ENCODE results near the gene GJC2.

GJC2 gene

GRCh38 chr1:228147768-228148167, 2.0 kb upstream of the GJC2 start:
- TF ChIP-seq TAF1 (IDR thresholded peaks at IDR 0.05; ENCODE audit: borderline replicate concordance, low read depth, low read length) = no peak
- no peak for TF ChIP-seq POLR2A (IDR thresholded peaks at IDR 0.05; ENCODE audit: low read depth, low read length)
- TF ChIP-seq POLR2AphosphoS5 (IDR thresholded peaks at IDR 0.05; ENCODE audit: low read depth, low read length) = no peak
- no peak for FAIRE-seq
- DNase-seq (ENCODE audit: insufficient read length) = no peak

DNA sequence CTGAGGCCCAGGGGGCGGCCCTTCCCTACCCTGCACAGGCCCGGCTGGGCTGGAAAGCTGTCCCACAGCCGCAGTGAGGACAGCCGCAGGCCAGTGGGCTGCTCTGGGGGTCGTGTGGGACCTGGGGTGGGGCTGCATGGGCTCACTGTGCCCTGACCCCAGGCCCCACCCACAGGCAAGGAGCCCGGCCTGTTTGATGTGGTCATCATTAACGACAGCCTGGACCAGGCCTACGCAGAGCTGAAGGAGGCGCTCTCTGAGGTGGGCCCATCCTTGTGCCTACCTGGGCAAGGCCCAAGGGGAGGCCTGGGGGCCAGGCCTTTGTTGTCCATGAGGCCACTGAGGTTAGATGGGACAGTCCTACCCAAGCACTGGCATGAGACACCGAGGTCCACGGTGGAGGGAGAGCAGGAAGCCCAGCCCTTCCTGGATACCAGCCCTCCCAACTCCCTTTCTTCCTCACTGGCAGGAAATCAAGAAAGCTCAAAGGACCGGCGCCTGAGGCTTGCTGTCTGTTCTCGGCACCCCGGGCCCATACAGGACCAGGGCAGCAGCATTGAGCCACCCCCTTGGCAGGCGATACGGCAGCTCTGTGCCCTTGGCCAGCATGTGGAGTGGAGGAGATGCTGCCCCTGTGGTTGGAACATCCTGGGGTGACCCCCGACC, 1.4 kb upstream of the GJC2 start:
- no peak for TF ChIP-seq TAF1 (IDR thresholded peaks at IDR 0.05; ENCODE audit: borderline replicate concordance, low read depth, low read length)
- DNase-seq (ENCODE audit: insufficient read length) (no peak), FAIRE-seq (no peak)

- TF ChIP-seq TAF1 (IDR thresholded peaks at IDR 0.05; ENCODE audit: borderline replicate concordance, low read depth, low read length) (no peak), POLR2AphosphoS5 (IDR thresholded peaks at IDR 0.05; ENCODE audit: low read depth, low read length) (no peak)
- no peak for FAIRE-seq
- DNase-seq (ENCODE audit: insufficient read length) = no peak
These were observed 760 bp upstream of the GJC2 start for GRCh38 chr1:228148935-228149405.

GRCh38 chr1:228150120-228150460, 360 bp downstream of the GJC2 start:
- TF ChIP-seq POLR2A (IDR thresholded peaks at IDR 0.05; ENCODE audit: low read depth, low read length) = no peak
- no peak for TF ChIP-seq TAF1 (IDR thresholded peaks at IDR 0.05; ENCODE audit: borderline replicate concordance, low read depth, low read length)
- TF ChIP-seq POLR2AphosphoS5 (IDR thresholded peaks at IDR 0.05; ENCODE audit: low read depth, low read length) = no peak; the same call in 1 of the 2 replicates
- no peak for DNase-seq (ENCODE audit: insufficient read length)
- no peak for FAIRE-seq

DNA sequence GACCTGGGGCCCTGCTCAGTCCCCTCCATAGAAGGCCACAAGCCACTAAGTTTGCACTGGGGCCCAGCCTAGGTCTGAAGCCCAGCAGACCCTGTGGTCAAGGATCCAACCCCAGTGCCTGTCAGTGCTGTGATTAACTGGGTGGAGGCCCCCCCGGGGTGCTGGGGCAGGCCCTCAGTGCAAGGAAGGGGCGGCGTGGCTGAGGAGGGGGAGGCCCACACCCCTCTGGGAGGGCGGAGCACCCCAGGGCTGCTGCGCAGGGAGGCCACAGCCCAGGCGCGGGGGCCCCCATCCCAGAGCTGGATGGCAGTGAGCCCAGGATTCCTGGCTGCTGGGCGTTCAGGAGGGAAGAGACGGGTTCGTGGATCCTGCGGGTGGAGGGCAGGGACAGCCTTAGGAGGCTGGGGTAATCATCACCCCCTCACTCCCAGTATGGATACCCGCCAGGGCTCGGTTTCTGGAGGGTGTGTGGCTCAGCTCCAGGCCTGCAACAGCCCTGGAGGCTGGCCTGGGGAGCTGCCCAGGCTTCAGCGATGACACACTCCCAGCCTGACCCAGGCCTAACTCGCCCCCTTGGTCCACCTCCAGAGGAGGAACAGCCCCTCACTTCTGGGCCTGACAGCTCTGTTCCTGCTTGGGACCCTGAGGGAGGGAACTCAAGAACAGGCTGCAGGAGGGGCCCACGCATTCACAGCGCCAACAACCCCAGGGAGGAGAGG, 890 bp downstream of the GJC2 start:
- no peak for FAIRE-seq
- TF ChIP-seq TAF1 (IDR thresholded peaks at IDR 0.05; ENCODE audit: borderline replicate concordance, low read depth, low read length) (no peak), POLR2AphosphoS5 (IDR thresholded peaks at IDR 0.05; ENCODE audit: low read depth, low read length) (no peak), POLR2A (IDR thresholded peaks at IDR 0.05; ENCODE audit: low read depth, low read length) (no peak)
- DNase-seq (ENCODE audit: insufficient read length) = no peak

- FAIRE-seq = no peak
- TF ChIP-seq POLR2AphosphoS5 (IDR thresholded peaks at IDR 0.05; ENCODE audit: low read depth, low read length) = no peak
- TF ChIP-seq POLR2A (IDR thresholded peaks at IDR 0.05; ENCODE audit: low read depth, low read length) = no peak
- no peak for TF ChIP-seq TAF1 (IDR thresholded peaks at IDR 0.05; ENCODE audit: borderline replicate concordance, low read depth, low read length)
- no peak for DNase-seq (ENCODE audit: insufficient read length)
These were observed 1.6 kb downstream of the GJC2 start for GRCh38 chr1:228151180-228151925.

DNA sequence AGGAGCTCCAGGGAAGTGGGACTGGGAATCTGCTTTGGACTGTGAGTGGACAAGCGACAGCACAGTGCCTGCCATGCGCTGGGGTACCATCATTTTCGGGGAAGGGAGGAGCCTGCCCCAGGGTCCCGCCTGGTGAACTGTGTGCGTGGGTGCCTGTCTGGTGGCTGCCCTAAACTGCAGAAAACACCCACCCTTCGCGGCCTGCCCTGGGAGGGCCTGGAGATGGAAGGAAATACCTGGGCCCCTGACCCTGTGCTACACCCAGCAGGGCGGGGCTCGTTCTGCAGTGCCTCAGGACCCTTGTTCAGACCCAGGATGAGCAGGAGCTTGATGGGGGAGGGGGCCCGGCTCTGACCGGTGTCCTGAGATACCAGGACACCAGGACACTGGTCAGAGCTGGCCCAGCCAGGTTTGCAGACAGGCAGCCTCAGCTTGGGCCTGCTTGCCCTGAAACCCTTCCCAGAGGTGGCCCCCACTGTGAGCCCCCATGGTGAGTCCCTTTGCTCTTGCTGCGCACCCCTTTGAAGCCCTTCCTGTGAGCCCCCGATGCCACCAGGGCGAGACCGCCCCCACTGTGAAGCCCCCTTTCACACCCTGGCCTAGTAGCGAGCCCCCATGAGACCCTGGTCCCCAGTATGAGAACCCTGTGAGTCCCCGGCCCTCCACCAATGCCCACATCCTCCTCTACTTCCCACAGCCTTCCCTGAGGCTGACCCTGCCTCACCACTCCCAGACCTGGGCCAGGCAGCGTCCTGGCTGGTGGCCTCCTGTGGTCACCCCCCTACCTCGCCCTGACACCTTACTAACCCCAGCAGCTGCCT, 2.6 kb downstream of the GJC2 start:
- no peak for TF ChIP-seq POLR2A (IDR thresholded peaks at IDR 0.05; ENCODE audit: low read depth, low read length)
- no peak for TF ChIP-seq POLR2AphosphoS5 (IDR thresholded peaks at IDR 0.05; ENCODE audit: low read depth, low read length)
- TF ChIP-seq TAF1 (IDR thresholded peaks at IDR 0.05; ENCODE audit: borderline replicate concordance, low read depth, low read length) = no peak
- DNase-seq (ENCODE audit: insufficient read length) (no peak), FAIRE-seq (no peak)

GRCh38 chr1:228152918-228153258, 3.2 kb downstream of the GJC2 start:
- FAIRE-seq (no peak), DNase-seq (ENCODE audit: insufficient read length) (no peak)
- TF ChIP-seq TAF1 (IDR thresholded peaks at IDR 0.05; ENCODE audit: borderline replicate concordance, low read depth, low read length) (no peak), POLR2AphosphoS5 (IDR thresholded peaks at IDR 0.05; ENCODE audit: low read depth, low read length) (no peak)

- TF ChIP-seq POLR2A (IDR thresholded peaks at IDR 0.05; ENCODE audit: low read depth, low read length) = no peak
- no peak for TF ChIP-seq TAF1 (IDR thresholded peaks at IDR 0.05; ENCODE audit: borderline replicate concordance, low read depth, low read length)
- no peak for TF ChIP-seq POLR2AphosphoS5 (IDR thresholded peaks at IDR 0.05; ENCODE audit: low read depth, low read length)
- DNase-seq (ENCODE audit: insufficient read length) (no peak), FAIRE-seq (no peak)
These were observed 4.4 kb downstream of the GJC2 start for GRCh38 chr1:228154021-228154669.

GRCh38 chr1:228154670-228155571, 5.2 kb downstream of the GJC2 start:
- DNase-seq (ENCODE audit: insufficient read length) = no peak
- no peak for FAIRE-seq

More at GRCh38 chr1:228154670-228155571, 5.2 kb downstream of the GJC2 start:
- TF ChIP-seq TAF1 (IDR thresholded peaks at IDR 0.05; ENCODE audit: borderline replicate concordance, low read depth, low read length) (no peak), POLR2AphosphoS5 (IDR thresholded peaks at IDR 0.05; ENCODE audit: low read depth, low read length) (no peak), POLR2A (IDR thresholded peaks at IDR 0.05; ENCODE audit: low read depth, low read length) (no peak)
